Epidermal melanocyte (primary cell): ENCODE measurements around the gene SLC43A2.
"Not testable (repeated sequence)": the region's sequence is repeated elsewhere in the genome, so short reads cannot be mapped to it uniquely, and the experiment has no call there.

Experiments used
- DNase-seq: peaks from one replicate; pipeline ENCODE4 v3.0.0; 2011; ENCODE audit warnings: low spot score; ENCODE audit not compliant: insufficient read length

The SLC43A2 gene

DNA sequence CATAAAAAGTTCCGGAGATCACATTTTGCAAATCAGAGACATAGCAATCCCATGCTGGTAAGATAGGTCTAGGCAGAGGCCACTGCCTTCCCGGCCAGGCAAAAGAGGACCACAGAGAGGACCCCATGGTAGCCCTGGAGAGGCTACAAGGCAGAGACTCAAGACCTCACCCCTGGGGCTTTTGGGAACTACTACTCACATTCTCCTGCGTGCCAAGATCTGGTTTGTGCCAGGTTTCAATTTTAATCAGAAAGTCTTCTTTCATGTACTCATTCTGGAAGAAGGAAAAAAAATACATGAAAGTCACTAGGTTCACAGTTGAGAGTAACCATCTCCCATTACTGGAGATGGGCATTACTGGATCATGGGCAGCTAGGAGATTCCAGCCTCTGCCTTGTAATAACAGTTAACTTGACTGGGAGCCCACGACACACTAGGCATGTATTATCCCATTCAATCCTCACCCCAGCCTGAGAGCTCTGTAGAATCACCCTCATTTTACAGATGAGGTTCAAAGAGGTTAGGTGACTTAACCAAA is 87.2 kb downstream of the SLC43A2 start:
- no peak for DNase-seq

DNA sequence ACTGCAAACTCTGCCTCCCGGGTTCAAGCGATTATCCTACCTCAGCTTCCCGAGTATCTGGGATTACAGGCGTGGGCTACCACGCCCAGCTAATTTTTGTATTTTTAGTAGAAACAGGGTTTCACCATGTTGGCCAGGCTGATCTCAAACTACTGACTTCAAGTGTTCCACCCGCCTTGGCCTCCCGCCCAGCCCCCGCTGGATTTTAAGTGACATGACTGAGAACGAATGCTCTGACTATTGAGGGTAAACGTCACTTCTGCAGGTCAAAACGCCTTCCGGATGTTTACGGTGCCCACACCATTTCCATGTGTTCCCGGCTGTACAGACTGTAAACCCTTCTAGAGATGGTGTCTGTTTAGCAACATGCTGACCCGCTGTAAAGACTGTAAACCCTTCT is 88.8 kb downstream of the SLC43A2 start:
- no peak for DNase-seq

DNA sequence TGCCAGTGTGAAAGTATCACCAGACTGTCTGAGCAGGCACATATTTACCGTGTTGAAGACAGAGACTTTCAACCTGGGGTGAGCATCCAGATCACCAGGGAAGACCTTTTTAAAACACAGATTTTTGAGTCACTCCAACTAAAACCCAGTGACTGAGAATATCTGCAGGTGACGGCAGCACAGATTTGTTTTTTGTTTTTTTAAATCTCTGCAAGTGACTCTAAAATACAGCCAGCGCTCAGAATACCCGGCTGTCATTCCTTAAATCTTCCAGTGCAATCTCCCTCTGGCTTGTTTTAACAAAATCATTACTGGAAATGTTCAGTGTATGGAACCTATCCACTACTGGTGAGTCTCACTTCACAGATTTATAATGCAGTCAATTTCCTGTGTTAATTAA is 92.9 kb downstream of the SLC43A2 start:
- no peak for DNase-seq

GRCh38 chr17:1533661-1534325 is 94.8 kb downstream of the SLC43A2 start:
- DNase-seq = no peak

- DNase-seq = no peak
These were observed 95.6 kb downstream of the SLC43A2 start for GRCh38 chr17:1532836-1533602.

DNA sequence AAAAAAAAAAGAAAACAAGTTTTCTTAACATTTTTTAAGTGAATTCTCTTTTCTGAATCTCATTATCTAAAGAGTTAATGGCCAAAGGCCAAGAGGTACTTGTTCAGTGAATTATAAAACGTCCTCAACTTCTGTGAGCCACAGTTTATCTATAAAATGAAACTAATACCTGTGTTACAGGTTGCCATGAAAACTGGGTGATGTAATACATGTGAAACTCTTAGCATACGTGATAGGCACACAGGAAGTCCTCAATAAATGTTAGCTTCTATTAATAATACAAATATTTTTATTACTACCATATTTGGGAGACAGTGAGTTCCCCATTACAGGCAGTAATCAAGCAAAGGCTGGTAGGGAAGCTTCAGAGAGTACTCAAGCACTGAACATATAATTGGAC is 98.8 kb downstream of the SLC43A2 start:
- no peak for DNase-seq

- DNase-seq = not testable (repeated sequence)
These were observed 101.8 kb downstream of the SLC43A2 start for GRCh38 chr17:1526876-1527275.

DNA sequence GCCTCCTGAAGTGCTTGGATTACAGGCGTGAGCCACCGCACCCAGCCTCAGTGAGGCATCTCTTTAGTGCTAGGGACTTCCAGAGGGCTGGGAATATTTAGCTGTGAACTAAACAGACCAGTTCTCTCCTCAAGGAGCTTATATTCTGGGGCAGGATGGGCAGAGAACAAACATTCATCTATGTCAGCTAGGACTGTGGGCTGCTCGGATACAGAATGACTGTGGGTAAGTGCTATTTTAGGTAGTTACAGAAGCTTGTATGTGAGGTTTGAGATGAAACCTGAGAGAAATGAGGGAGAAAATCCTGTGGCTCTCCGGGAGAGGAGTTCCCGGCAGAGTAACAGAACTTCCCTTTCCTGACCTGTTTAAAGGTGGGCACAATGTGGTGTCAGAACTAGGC is 106.0 kb downstream of the SLC43A2 start:
- DNase-seq = no peak

DNA sequence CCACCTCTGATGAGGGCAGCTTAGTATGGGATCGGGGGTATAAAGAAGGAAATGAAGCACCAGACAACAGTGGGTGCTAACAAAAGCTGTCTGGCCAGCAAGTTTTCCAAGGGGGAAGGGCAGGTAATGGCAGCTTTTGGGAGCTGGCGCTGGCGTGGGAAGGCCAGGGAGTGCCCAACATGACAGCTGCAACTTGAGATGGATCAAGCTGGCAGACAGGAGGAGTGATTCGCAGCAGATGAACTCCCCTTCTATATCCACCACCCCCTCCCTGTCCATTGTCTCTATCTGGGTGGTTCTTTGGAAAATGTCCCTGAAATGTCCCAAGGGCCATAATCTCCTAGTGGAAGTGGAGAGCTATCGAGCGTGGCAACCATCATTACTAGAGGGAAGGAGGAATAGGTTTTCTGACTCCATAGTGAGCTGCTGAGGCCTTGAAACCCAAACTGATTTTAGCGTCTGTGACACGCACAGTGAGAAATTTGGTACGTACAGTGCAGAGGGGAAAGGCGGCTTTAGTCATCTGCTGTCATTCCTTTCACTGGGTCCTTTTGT is 107.5 kb downstream of the SLC43A2 start:
- DNase-seq = no peak

DNA sequence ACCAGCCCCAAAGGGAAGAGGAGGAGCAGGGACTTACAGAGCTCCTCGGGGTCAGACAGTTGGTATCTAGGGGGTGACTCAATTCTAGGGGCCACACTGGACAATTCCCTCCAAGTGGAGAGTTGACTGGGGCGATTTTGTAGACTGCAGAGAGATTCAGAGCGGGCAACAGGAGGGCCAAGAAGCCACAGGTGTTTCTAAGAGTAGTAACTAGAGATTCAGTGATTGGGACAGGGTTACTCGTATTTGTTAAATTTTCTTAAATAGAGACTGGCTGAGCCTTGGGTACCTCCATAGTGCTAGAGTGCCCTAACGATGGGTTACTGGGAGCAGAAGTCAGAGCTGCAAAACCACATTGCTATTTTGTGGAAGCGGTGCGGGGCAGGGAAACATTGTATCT is 109.0 kb downstream of the SLC43A2 start:
- no peak for DNase-seq
